ENCODE results near the gene TRIM26. TPM values are rescaled to one million over a fixed set of nuclear protein-coding genes. Genes with fewer than 3 reads are reported as not detected.
A peak's percentile ranks its signal among the peaks of the same experiment; 100 is the strongest.

The TRIM26 gene
- total and polyA plus RNA-seq, 2 of the 13 experiments (the other 11 are each of a cell fraction or from before 2014, with no cell fraction given): 27.1 to 38.7 TPM

DNA sequence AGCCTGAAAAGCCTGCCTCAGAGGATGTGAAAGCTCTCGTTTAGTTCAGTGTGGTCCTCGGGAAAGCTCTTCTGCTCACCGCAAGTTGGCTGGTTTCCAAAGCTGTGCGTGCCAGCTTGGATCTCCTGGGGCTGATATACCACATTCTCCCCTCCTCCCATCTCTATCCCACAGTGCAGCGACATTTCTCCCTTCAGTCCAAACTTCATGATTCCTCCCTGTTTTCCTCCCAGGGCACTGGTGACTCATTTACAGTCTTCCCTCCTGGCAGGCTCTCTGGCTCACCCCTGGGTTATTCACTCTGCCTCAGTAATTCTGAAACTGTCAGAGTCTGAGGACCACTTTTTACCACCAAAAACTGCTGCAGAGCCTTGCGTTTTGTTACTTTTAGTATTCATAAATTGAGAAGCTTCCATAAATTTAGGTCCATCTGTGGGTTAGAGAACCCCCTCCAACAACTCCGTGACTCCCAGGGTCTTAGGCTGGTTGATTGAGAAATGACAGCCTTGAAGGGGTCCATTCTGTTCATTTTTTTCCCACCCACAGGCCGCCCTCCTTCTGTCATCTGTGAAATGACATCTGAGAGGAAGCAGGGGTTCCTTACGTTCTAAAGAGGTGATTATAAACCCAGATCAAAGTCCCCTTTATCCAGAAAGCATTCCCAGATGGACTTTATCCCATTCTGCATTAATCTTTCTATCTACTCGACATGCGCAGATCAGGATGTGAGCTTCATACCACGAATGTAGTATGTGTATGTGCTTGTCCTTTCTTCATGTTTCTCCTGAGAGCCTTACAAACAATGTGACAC, 58.3 kb downstream of the TRIM26 start (continued):
- peak; percentile 59 for TF ChIP-seq TEAD3 (CRISPR knock-in tag; optimal IDR thresholded peaks at IDR 0.05; ENCODE audit: borderline replicate concordance)
- no peak for TF ChIP-seq ZNF549 (CRISPR knock-in tag; IDR thresholded peaks at IDR 0.05)
- TF ChIP-seq FOSL1 (CRISPR knock-in tag; IDR thresholded peaks at IDR 0.05; ENCODE audit: borderline replicate concordance): peak; percentile 69; the same call in 1 of the 2 replicates
- 0 out of 2 replicates have a peak, but pooled peaks have one; percentile 61 for TF ChIP-seq NCOR1 (IDR thresholded peaks at IDR 0.05; ENCODE audit: borderline replicate concordance, low read length)
- peak; percentile 54 for TF ChIP-seq SAP130 (CRISPR knock-in tag; IDR thresholded peaks at IDR 0.05; ENCODE audit: low read depth)
- no peak for TF ChIP-seq POLR2AphosphoS2 (IDR thresholded peaks at IDR 0.05; ENCODE audit: low read depth, low read length)
- TF ChIP-seq SOX5 (CRISPR knock-in tag; IDR thresholded peaks at IDR 0.05; ENCODE audit: borderline replicate concordance): 0 out of 2 replicates have a peak, but pooled peaks have one; percentile 13
- TF ChIP-seq ZSCAN12 (CRISPR knock-in tag; IDR thresholded peaks at IDR 0.05): 0 out of 2 replicates have a peak, but pooled peaks have one; percentile 63
- TF ChIP-seq, protein P1, sequence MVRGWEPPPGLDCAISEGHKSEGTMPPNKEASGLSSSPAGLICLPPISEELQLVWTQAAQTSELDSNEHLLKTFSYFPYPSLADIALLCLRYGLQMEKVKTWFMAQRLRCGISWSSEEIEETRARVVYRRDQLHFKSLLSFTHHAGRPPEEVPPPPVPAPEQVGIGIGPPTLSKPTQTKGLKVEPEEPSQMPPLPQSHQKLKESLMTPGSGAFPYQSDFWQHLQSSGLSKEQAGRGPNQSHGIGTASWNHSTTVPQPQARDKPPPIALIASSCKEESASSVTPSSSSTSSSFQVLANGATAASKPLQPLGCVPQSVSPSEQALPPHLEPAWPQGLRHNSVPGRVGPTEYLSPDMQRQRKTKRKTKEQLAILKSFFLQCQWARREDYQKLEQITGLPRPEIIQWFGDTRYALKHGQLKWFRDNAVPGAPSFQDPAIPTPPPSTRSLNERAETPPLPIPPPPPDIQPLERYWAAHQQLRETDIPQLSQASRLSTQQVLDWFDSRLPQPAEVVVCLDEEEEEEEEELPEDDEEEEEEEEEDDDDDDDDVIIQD (CRISPR knock-in tag; IDR thresholded peaks at IDR 0.05; ENCODE audit: low read depth): 0 out of 2 replicates have a peak, but pooled peaks have one; percentile 24
- peak; percentile 90 for TF ChIP-seq ZNF263 (CRISPR knock-in tag; IDR thresholded peaks at IDR 0.05)
- TF ChIP-seq MED1 (CRISPR knock-in tag; IDR thresholded peaks at IDR 0.05): 0 out of 2 replicates have a peak, but pooled peaks have one; percentile 30
- TF ChIP-seq SOX6 (IDR thresholded peaks at IDR 0.05): no peak
- peak; percentile 17; the same call in 1 of the 2 replicates for TF ChIP-seq SOX6 (CRISPR knock-in tag; IDR thresholded peaks at IDR 0.05)
- TF ChIP-seq NR2F6 (IDR thresholded peaks at IDR 0.05): no peak
- peak; percentile 32; the same call in 1 of the 2 replicates for TF ChIP-seq NR2F6 (CRISPR knock-in tag; IDR thresholded peaks at IDR 0.05)
- TF ChIP-seq SOX13 (IDR thresholded peaks at IDR 0.05): no peak
- TF ChIP-seq SOX13 (CRISPR knock-in tag; conservative IDR thresholded peaks at IDR 0.05 in 1 of 2, IDR thresholded peaks at IDR 0.05 in 1 of 2): peak in 1 of 2 experiments; percentile 35; a peak in 1 of 4 replicates
- TF ChIP-seq HMG20A (CRISPR knock-in tag; IDR thresholded peaks at IDR 0.05; ENCODE audit: borderline replicate concordance): 0 out of 2 replicates have a peak, but pooled peaks have one; percentile 15
- TF ChIP-seq, protein P2, sequence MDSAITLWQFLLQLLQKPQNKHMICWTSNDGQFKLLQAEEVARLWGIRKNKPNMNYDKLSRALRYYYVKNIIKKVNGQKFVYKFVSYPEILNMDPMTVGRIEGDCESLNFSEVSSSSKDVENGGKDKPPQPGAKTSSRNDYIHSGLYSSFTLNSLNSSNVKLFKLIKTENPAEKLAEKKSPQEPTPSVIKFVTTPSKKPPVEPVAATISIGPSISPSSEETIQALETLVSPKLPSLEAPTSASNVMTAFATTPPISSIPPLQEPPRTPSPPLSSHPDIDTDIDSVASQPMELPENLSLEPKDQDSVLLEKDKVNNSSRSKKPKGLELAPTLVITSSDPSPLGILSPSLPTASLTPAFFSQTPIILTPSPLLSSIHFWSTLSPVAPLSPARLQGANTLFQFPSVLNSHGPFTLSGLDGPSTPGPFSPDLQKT (CRISPR knock-in tag; IDR thresholded peaks at IDR 0.05; ENCODE audit: borderline replicate concordance): no peak
